Hepatic stellate cell (primary cell): ENCODE data around the gene NOL4L.

Source experiments
- DNase-seq: peaks from one replicate; pipeline ENCODE4 v3.0.0; 2011; ENCODE audit warnings: low spot score

Gene NOL4L

GRCh38 chr20:32560989-32561830 lies 23.9 kb downstream of the NOL4L start:
- DNase-seq = no peak

GRCh38 chr20:32560482-32560988 lies 24.6 kb downstream of the NOL4L start:
- no peak for DNase-seq

- no peak for DNase-seq
Observed at GRCh38 chr20:32559753-32560380, 25.3 kb downstream of the NOL4L start.

GRCh38 chr20:32559205-32559752 lies 25.9 kb downstream of the NOL4L start:
- DNase-seq = no peak

- DNase-seq = no peak
Observed at GRCh38 chr20:32558526-32558925, 26.6 kb downstream of the NOL4L start.

- no peak for DNase-seq
Observed at GRCh38 chr20:32557319-32557718, 27.8 kb downstream of the NOL4L start.

GRCh38 chr20:32556312-32557184 lies 28.6 kb downstream of the NOL4L start:
- DNase-seq = no peak

GRCh38 chr20:32555584-32555983 lies 29.5 kb downstream of the NOL4L start:
- no peak for DNase-seq

- no peak for DNase-seq
Observed at GRCh38 chr20:32554965-32555289, 30.2 kb downstream of the NOL4L start.

- DNase-seq = no peak
Observed at GRCh38 chr20:32553618-32554017, 31.5 kb downstream of the NOL4L start.

GRCh38 chr20:32551693-32552092 lies 33.4 kb downstream of the NOL4L start:
- no peak for DNase-seq

GRCh38 chr20:32549842-32550241 lies 35.3 kb downstream of the NOL4L start:
- no peak for DNase-seq

- DNase-seq = no peak
Observed at GRCh38 chr20:32547753-32548034, 37.4 kb downstream of the NOL4L start.

GRCh38 chr20:32546918-32547752 lies 38.0 kb downstream of the NOL4L start:
- no peak for DNase-seq

- no peak for DNase-seq
Observed at GRCh38 chr20:32544893-32545840, 40.0 kb downstream of the NOL4L start.

GRCh38 chr20:32544260-32544722 lies 40.8 kb downstream of the NOL4L start:
- DNase-seq = no peak

- DNase-seq = no peak
Observed at GRCh38 chr20:32543570-32544259, 41.4 kb downstream of the NOL4L start.

GRCh38 chr20:32542259-32542615 lies 42.9 kb downstream of the NOL4L start:
- DNase-seq = no peak

- DNase-seq = no peak
Observed at GRCh38 chr20:32541323-32542258, 43.5 kb downstream of the NOL4L start.
